Activated naive CD8-positive, alpha-beta T cell treated with anti-CD3 and anti-CD28 coated beads, Interleukin-2, amount 50 U/mL, for 24 hours (primary cell): Measurements from ENCODE around the gene SCYL1.
"Not testable (repeated sequence)": the region's sequence is repeated elsewhere in the genome, so short reads cannot be mapped to it uniquely, and the experiment has no call there.

Experiments
- ATAC-seq: fragments of 150-1000 bp; cut with Tn5 transposase; one replicate; pipeline ENCODE4 v1.10.0; 2021
- DNase-seq: peaks from one replicate; pipeline ENCODE4 v3.0.0; 2021
- H3K27ac Mint-ChIP-seq: one replicate; pipeline ENCODE4 v1.8.0; 2021; ENCODE audit warnings: mild to moderate bottlenecking, mixed read lengths
- H3K27me3 Mint-ChIP-seq: one replicate; pipeline ENCODE4 v1.8.0; 2021; ENCODE audit warnings: mixed read lengths
- H3K36me3 Mint-ChIP-seq: one replicate; pipeline ENCODE4 v1.8.0; 2021; ENCODE audit warnings: low read depth, mixed read lengths
- H3K4me1 Mint-ChIP-seq: one replicate; pipeline ENCODE4 v1.8.0; 2021; ENCODE audit warnings: mixed read lengths
- H3K4me3 Mint-ChIP-seq: one replicate; pipeline ENCODE4 v1.8.0; 2021; ENCODE audit warnings: mild to moderate bottlenecking, moderate library complexity, mixed read lengths
- H3K9me3 Mint-ChIP-seq: one replicate; pipeline ENCODE4 v1.8.0; 2021; ENCODE audit warnings: mixed read lengths

SCYL1 gene

DNA sequence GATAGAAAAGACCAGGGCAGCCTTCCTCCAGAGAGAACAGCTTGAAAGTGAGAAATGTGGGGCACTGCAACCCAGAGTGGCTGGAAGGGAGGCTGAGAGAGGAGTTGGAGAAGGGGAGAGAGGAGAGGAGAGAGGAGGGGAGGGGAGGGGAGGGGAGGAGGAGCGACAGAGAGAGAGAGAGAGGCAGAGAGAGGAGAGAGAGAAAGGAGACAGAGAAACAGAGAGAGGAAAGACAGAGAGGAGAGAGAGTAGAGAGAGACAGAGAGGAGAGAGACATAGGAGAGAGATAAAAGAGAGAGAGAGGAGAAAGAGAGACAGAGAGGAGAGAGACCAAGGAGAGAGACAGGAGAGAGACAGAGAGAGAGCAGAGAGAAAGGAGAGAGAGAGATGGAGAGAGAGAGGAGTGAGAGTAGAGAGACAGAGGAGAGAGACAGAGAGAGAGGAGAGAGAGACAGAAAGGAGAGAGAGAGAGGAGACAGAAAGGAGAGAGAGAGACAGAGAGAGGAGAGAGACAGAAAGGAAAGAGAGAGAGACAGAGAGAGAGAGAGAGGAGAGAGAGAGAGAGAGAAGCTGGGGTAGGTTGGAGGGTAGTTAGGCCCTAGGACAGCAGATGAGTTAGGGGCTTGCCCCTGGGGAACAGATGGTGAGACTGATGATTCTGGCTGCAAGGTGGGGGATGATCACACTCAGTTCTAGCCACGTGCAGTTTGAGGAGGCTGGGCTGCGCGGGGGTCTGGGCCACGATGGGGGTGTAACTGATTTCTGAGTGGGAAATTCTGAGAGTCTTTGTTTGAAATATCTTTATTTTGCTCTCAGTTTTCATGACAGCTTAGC lies 8.5 kb upstream of the SCYL1 start:
- Mint-ChIP-seq H3K27ac (peak overlapping the region; percentile 48), H3K27me3 (no peaks in the 10 kb centered on the region), H3K4me3 (no peak overlapping the region), H3K36me3 (no peaks in the 10 kb centered on the region), H3K4me1 (peaks cover 5% of the 10 kb centered on the region), H3K9me3 (no peaks in the 10 kb centered on the region)
- peak; percentile 28 for ATAC-seq
- DNase-seq = no peak

DNA sequence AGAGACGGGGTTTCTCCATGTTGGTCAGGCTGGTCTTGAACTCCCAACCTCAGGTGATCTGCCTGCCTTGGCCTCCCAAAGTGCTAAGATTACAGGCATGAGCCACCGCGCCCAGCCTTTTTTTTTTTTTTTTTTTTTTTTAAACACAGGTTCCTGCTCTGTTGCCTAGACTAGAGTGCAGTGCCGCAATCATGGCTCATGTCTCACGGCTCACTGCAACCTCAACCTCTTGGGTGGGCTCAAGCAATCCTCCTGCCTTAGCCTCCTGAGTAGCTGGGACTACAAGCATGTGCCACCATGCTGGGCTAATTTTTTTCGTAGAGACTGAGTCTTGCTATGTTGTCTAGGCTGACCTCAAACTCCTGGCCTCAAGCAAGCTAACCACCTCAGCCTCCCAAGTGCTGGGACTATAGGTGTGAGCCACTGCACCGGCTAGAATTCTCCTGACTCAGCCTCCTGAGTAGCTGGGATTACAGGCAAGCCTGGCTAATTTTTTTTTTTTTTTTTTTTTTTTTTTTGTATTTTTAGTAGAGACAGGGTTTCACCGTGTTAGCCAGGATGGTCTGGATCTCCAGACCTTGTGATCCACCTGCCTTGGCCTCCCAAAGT lies 5.8 kb upstream of the SCYL1 start:
- not testable (repeated sequence) for H3K27me3 Mint-ChIP-seq, H3K36me3 Mint-ChIP-seq, DNase-seq, H3K9me3 Mint-ChIP-seq, ATAC-seq, H3K4me3 Mint-ChIP-seq, H3K27ac Mint-ChIP-seq
- H3K4me1 Mint-ChIP-seq = peaks cover 30% of the 10 kb centered on the region

DNA sequence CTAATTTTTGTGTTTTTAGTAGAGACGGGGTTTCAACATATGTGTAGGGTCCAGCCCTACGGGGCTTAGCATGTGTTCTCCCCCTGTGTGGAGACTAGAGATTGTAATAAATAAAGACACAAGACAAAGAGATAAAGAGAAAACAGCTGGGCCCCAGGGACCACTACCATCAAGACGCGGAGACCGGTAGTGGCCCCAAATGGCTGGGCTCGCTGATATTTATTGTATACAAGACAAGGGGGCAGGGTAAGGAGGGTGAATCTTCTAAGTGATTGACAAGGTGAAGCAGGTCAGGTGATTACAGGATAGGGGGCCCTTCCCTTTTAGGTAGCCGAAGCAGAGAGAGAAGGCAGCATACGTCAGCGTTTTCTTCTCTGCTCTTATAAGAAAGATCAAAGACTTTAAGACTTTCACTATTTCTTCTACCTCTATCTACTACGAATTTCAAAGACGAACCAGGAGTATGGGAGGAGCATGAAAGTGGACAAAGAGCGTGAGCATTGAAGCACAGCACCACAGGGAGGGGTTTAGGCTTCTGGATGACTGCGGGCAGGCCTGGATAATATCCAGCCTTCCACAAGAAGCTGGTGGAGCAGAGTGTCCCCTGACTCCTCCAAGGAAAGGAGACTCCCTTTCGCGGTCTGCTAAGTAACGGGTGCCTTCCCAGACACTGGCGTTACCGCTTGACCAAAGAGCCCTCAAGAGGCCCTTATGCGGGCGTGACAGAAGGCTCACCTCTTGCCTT lies 2.9 kb upstream of the SCYL1 start:
- Mint-ChIP-seq H3K4me1 (peaks cover 37% of the 10 kb centered on the region), H3K4me3 (peak overlapping the region; percentile 55), H3K27ac (peak overlapping the region; percentile 67)
- not testable (repeated sequence) for DNase-seq, H3K36me3 Mint-ChIP-seq, ATAC-seq, H3K27me3 Mint-ChIP-seq, H3K9me3 Mint-ChIP-seq

DNA sequence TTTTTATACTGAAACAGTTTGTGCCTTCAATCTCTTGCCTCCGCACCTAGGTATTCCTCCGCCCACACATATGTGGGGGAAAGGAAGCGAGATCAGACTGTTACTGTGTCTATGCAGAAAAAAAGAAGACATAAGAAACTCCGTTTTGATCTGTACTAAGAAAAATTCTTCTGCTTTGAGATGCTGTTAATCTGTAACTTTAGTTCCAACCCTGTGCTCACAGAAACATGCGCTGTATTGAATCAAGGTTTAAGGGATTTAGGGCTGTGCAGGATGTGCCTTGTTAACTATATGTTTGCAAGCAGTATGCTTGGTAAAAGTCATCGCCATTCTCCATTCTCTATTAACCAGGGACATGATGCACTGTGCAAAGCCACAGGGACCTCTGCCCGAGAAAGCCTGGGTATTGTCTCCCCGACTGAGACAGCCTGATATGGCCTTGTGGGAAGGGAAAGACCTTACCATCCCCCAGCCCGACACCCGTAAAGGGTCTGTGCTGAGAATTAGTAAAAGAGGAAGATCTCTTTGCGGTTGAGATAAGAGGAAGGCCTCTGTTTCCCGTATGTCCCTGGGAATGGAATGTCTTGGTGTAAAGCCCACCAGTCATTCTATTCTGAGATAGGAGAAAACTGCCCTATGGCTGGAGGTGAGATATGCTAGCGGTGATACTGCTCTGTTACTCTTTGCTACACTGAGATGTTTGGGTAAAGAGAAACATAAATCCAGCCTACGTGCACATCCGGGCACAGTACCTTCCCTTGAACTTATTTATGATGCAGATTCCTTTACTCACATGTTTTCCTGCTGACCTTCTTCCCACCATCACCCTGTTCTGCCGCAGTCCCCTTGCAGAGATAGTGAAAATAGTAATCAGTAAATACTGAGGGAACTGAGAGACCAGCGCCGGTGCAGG lies 1.9 kb upstream of the SCYL1 start:
- Mint-ChIP-seq H3K4me1 (peaks cover 42% of the 10 kb centered on the region), H3K27ac (peak overlapping the region; percentile 75), H3K4me3 (peak overlapping the region; percentile 74)
- not testable (repeated sequence) for DNase-seq, ATAC-seq, H3K36me3 Mint-ChIP-seq, H3K9me3 Mint-ChIP-seq, H3K27me3 Mint-ChIP-seq

DNA sequence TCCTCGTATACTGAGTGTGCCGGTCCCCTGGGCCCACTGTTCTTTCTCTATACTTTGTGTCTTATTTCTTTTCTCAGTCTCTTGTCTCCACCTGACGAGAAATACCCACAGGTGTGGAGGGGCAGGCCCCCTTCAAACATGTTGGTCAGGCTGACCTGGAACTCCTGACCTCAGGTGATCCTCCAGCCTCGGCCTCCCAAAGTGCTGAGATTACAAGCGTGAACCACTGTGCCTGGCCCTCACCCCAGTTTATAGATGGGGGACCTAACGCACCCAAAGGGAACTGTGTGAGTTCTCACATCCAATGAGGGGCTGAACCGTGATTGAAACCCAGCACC lies 1.3 kb upstream of the SCYL1 start:
- not testable (repeated sequence) for ATAC-seq, H3K9me3 Mint-ChIP-seq, DNase-seq, H3K36me3 Mint-ChIP-seq, H3K27me3 Mint-ChIP-seq
- Mint-ChIP-seq H3K4me1 (peaks cover 43% of the 10 kb centered on the region), H3K27ac (peak overlapping the region; percentile 75), H3K4me3 (peak overlapping the region; percentile 74)

DNA sequence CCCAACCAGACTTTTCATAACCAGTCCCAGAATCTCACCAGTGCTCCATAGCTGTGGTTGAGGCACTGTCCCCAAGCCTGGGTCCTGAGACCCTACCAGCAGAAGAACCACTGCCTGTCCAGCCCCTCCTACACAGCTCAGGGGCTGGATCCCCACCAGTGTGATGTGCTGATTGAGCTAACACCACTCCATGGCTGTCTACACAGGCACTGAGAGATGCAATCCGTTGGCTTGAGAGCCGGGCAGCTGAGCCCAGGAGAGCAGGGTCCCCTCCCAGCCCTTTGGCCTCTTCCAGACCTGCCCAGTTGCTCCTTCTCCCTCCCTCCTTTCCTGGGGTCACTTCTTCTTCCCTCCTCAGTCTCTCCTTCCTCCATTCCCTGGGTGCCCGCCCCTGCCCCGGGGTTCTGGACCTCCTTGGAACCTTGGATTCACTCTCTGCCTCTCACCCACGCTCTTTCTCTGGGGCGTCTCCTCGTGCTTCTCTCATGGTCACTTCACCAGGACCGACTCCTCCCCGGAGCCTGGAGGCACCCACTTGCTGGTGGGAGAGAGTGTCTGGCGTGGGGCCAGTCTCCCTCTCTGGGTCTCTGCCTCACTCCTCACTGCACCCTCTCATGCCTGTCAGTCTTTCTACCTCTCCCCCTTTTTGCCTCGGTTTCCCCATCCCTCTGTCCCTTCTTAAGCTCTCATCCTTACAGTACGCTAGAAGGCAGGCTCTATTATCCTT lies 706 bp upstream of the SCYL1 start:
- H3K9me3 Mint-ChIP-seq = no peaks in the 10 kb centered on the region
- peak; percentile 21 for ATAC-seq
- DNase-seq = no peak
- H3K27me3 Mint-ChIP-seq = no peaks in the 10 kb centered on the region
- peaks cover 48% of the 10 kb centered on the region for H3K4me1 Mint-ChIP-seq
- H3K4me3 Mint-ChIP-seq = peak overlapping the region; percentile 74
- H3K36me3 Mint-ChIP-seq = peaks cover 7% of the 10 kb centered on the region
- H3K27ac Mint-ChIP-seq = peak overlapping the region; percentile 75

DNA sequence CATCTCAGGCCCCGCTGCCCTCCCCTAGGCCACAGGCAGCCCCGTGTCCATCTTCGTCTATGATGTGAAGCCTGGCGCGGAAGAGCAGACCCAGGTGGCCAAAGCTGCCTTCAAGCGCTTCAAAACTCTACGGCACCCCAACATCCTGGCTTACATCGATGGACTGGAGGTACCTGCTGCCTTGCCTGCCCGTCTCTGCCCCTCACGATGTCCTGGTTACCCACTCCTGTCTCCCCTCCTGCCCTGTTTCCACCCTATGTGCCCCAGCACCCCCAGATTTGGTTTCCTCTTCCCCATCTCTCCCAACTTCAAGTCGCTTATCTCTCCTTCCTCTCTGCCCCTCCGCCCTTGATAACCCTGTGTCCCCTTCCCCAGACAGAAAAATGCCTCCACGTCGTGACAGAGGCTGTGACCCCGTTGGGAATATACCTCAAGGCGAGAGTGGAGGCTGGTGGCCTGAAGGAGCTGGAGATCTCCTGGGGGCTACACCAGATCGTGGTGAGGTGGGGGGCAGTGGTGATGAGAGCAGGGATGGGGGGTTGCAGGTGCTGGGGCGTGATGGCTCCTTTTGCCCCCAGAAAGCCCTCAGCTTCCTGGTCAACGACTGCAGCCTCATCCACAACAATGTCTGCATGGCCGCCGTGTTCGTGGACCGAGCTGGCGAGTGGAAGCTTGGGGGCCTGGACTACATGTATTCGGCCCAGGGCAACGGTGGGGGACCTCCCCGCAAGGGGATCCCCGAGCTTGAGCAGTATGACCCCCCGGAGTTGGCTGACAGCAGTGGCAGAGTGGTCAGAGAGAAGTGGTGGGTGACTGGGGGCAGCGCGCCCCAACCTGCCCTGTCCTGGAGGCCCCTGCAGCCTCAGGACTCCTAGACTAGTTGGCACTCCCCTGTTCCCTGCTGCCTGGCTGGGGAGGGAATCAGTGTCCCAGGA lies 930 bp downstream of the SCYL1 start:
- no peaks in the 10 kb centered on the region for H3K27me3 Mint-ChIP-seq
- no peaks in the 10 kb centered on the region for H3K9me3 Mint-ChIP-seq
- ATAC-seq (no peak), DNase-seq (no peak)
- H3K4me3 Mint-ChIP-seq = peak overlapping the region; percentile 87
- peaks cover 13% of the 10 kb centered on the region for H3K36me3 Mint-ChIP-seq
- H3K4me1 Mint-ChIP-seq = peaks cover 50% of the 10 kb centered on the region
- peak overlapping the region; percentile 73 for H3K27ac Mint-ChIP-seq

DNA sequence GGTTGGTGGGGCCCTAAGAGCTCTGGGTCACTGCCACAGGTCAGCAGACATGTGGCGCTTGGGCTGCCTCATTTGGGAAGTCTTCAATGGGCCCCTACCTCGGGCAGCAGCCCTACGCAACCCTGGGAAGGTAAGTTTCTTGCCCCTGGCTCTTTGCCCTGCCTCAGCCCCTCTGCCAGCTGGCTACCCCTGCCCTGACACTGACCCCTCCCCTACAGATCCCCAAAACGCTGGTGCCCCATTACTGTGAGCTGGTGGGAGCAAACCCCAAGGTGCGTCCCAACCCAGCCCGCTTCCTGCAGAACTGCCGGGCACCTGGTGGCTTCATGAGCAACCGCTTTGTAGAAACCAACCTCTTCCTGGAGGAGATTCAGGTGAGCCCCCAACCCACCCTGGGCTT lies 1.9 kb downstream of the SCYL1 start:
- H3K27ac Mint-ChIP-seq = no peak overlapping the region

DNA sequence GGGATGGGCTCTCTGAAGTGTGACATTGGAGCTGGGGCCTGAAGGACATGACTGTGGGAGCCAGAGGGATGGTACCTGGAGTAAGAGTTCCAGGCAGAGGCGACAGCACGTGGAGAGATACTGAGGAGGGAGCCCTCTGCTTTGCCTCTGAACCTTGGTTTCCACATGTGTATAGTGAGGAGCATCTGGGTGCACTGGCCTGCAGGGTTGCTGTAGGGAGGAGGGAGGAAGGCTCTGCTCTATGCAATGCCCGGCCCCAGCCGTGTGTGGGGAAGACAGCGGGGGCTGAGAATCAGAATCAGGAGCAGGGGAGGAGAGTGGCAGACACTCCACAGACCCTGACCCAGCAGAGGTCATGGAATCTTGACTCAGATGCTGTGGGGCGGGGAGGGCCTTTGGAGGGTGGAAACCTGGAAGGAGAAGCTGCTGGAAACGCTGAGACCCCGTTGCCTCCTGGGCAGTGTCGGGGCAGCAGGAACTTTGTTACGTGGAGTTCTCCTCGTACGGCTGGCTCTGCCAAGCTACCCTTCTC lies 4.0 kb downstream of the SCYL1 start:
- Mint-ChIP-seq H3K4me3 (no peak overlapping the region), H3K4me1 (peaks cover 27% of the 10 kb centered on the region), H3K9me3 (no peaks in the 10 kb centered on the region), H3K27ac (peak overlapping the region; percentile 61), H3K27me3 (no peaks in the 10 kb centered on the region), H3K36me3 (peaks cover 25% of the 10 kb centered on the region)
- no peak for ATAC-seq
- DNase-seq = no peak

More for the DNA sequence above, 1.9 kb downstream of the SCYL1 start:
- Mint-ChIP-seq H3K4me1 (peaks cover 46% of the 10 kb centered on the region), H3K4me3 (peak overlapping the region; percentile 87), H3K27me3 (no peaks in the 10 kb centered on the region), H3K9me3 (no peaks in the 10 kb centered on the region), H3K36me3 (peaks cover 21% of the 10 kb centered on the region)
- ATAC-seq (no peak), DNase-seq (no peak)

DNA sequence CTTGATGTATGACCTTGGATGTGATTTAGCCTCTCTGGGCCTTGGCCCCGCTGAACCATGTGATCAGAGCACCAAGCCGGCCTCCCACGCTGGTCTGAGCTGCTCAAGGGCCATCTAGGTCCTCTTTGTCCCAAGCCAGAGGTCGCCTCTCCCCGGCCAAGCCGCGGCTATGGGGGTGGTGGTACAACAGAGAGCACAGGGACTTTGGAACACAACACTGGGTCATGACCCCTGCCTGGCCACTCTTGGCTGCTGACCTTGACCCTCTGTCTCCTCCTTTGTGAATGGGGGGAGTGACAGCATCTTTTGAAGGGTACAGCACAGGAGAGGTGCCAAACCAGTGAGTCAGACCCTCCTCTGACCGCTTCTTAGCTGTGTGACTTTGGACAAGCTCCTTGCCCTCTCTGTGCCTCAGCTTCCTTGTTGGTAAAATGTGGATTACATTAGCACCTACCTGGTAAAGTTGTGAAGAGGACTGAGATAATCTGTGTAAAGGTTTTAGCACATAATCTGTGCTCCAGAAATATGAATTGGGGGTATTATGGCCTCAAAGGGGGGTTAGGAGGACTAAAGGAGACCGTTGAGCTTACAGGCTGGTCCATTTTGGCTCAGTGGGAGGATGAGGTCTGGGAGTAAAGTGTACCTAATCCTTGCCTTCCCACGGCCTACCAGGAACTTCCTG lies 4.7 kb downstream of the SCYL1 start:
- no peak for ATAC-seq
- peak overlapping the region; percentile 9 for H3K27ac Mint-ChIP-seq
- no peaks in the 10 kb centered on the region for H3K27me3 Mint-ChIP-seq
- no peak overlapping the region for H3K4me3 Mint-ChIP-seq
- DNase-seq = no peak
- peaks cover 19% of the 10 kb centered on the region for H3K4me1 Mint-ChIP-seq
- no peaks in the 10 kb centered on the region for H3K9me3 Mint-ChIP-seq
- peaks cover 28% of the 10 kb centered on the region for H3K36me3 Mint-ChIP-seq

DNA sequence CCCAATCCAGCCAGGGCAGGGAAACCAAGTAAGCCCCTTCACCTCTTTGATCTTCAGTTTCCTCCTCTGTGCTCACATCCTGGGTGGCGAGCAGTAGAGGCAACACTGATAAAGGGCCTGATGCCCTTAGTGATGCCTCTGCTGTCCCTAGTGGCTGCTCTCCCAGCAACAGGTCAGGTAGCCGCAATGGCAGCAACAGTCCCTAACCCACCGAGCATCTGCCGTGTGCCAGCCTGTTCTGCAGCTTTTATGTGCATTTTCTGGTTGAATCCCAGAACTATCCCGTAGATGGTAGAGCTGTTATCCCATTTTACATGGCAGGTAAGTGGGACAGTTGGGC lies 5.2 kb downstream of the SCYL1 start:
- H3K4me3 Mint-ChIP-seq = no peak overlapping the region
- H3K27me3 Mint-ChIP-seq = no peaks in the 10 kb centered on the region
- H3K9me3 Mint-ChIP-seq = no peaks in the 10 kb centered on the region
- ATAC-seq = peak; percentile 68
- no peak for DNase-seq
- peaks cover 30% of the 10 kb centered on the region for H3K36me3 Mint-ChIP-seq
- H3K4me1 Mint-ChIP-seq = peaks cover 19% of the 10 kb centered on the region
- peak overlapping the region; percentile 9 for H3K27ac Mint-ChIP-seq

DNA sequence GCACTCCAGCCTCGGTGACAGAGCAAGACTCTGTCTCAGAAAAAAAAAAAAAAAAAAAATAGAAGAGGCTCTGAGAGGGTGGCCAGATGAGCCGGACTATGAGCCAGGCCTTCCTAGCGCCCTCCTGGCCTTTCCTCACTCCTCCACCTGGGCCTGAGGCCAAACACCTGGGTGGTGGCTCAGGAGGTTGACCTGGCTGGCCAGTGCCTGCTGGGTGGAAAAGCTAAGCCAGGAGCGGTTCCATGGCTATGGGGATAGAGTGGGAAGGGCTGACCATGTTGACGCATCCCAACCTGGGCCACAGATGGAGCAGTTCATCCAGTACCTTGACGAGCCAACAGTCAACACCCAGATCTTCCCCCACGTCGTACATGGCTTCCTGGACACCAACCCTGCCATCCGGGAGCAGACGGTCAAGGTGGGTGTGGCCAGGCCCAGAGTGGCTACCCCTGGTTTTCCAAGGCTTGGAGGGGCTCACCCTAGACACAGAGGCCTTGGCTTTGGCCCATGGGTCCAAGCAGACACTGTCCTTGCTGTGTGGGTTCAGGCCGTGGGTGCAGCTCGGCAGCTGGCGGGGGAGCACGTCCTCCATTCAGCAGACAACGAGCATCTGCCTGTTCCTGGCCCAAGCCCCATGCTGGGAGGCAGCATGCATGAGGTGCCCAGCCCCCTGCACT lies 7.6 kb downstream of the SCYL1 start:
- ATAC-seq (no peak), DNase-seq (no peak)
- Mint-ChIP-seq H3K27me3 (no peaks in the 10 kb centered on the region), H3K9me3 (no peaks in the 10 kb centered on the region), H3K4me3 (no peak overlapping the region), H3K27ac (no peak overlapping the region), H3K36me3 (peaks cover 30% of the 10 kb centered on the region), H3K4me1 (peaks cover 11% of the 10 kb centered on the region)
